HCT116 (cell line): ENCODE data around the gene SETDB1. TPM values are rescaled to one million over a fixed set of nuclear protein-coding genes. Genes with fewer than 3 reads are reported as not detected.
A peak's percentile ranks its signal among the peaks of the same experiment; 100 is the strongest.

Experiments
- ATAC-seq: fragments of 200-7000 bp; cut with Tn5 transposase; 2 replicates; pipeline ENCODE4 v1.9.1; 2020; ENCODE audit warnings: mild to moderate bottlenecking, moderate library complexity
- BruUV-seq: library from RNA; stranded (reverse); fragments of 400-500 nt; replicated peaks from 2 replicates; lab custom pipeline; 2021; lab: Mats Ljungman, UMichigan
- CTCF ChIA-PET: fragments of 300-600 bp; sonication (Branson Sonifier 250); formaldehyde crosslinking; loops from one replicate; lab custom pipeline; 2021; ENCODE audit warnings: antibody characterized with exemption; lab: Charles Lee
- POLR2A ChIA-PET: fragments of 300-600, 350-600 bp; sonication (Branson Sonifier 250); formaldehyde crosslinking; loops from one replicate; lab custom pipeline; 2021; ENCODE audit warnings: antibody characterized with exemption; lab: Charles Lee
- RAD21 ChIA-PET, 2 experiments: fragments of 300-600 bp; sonication (Branson Sonifier 250); formaldehyde crosslinking; loops; one replicate each; lab custom pipeline; 2023; ENCODE audit warnings: low total read pairs in 2 of 2; ENCODE audit not compliant: uncharacterized antibody in 2 of 2, unreplicated experiment in 2 of 2, low non-redundant PET in 1 of 2; lab: Charles Lee
- DNase-seq: peaks from one replicate; pipeline ENCODE4 v3.0.0-alpha.2; 2010; ENCODE audit warnings: low read depth, low spot score
- H2AFZ ChIP-seq: fragments of 200-600 bp; shearing (Covaris generic), sonication (generic); 2 replicates; pipeline ENCODE4 v1.6.1; 2017; ENCODE audit warnings: low read depth, mixed run types, mixed read lengths, antibody characterized with exemption, low read length; ENCODE audit not compliant: poor library complexity, severe bottlenecking
- H3K27ac ChIP-seq: 2 replicates; pipeline ENCODE4 v1.5.1; 2012; ENCODE audit warnings: low read depth, low read length
- H3K27me3 ChIP-seq: fragments of 200-600 bp; sonication (generic); 2 replicates; pipeline ENCODE4 v1.6.1; 2016; ENCODE audit warnings: mixed run types, low read length, mixed read lengths; ENCODE audit not compliant: insufficient read depth
- H3K36me3 ChIP-seq, 2 experiments: fragments of 200-500 bp in 1 of 2; fragments of 200-600 bp in 1 of 2; sonication (Bioruptor generic) in 1 of 2; sonication (generic) in 1 of 2; 2 replicates each; pipeline versions ENCODE4 v1.5.1 to v1.6.1; 2014 to 2016; ENCODE audit warnings: low read length in 2 of 2, inconsistent platforms in 1 of 2, mixed read lengths in 1 of 2, mixed run types in 1 of 2; ENCODE audit not compliant: insufficient read depth in 2 of 2, control insufficient read depth in 1 of 2
- H3K4me1 ChIP-seq, 2 experiments: fragments of 200-600 bp in 1 of 2; sonication (generic) in 1 of 2; 2 replicates each; pipeline versions ENCODE4 v1.5.1 to v1.6.1; 2012 to 2017; ENCODE audit warnings: low read length in 2 of 2, inconsistent platforms in 1 of 2, mild to moderate bottlenecking in 1 of 2, mixed read lengths in 1 of 2, mixed run types in 1 of 2, moderate library complexity in 1 of 2; ENCODE audit not compliant: insufficient read depth in 2 of 2, control insufficient read depth in 1 of 2
- H3K4me2 ChIP-seq: fragments of 200-600 bp; sonication (generic); 2 replicates; pipeline ENCODE4 v1.6.1; 2017; ENCODE audit warnings: mixed run types, low read length, mixed read lengths
- H3K4me3 ChIP-seq, 2 experiments: fragments of 200-600 bp in 1 of 2; sonication (generic) in 1 of 2; replicated peaks in 1 of 2; 2 replicates each; pipeline ENCODE4 v1.5.1; 2011 to 2016; ENCODE audit warnings: low read length in 2 of 2, control low read depth in 1 of 2, low read depth in 1 of 2, mild to moderate bottlenecking in 1 of 2, mixed read lengths in 1 of 2, mixed run types in 1 of 2
- H3K79me2 ChIP-seq: fragments of 200-600 bp; sonication (generic); 2 replicates; pipeline ENCODE4 v1.6.1; 2017; ENCODE audit warnings: mild to moderate bottlenecking, mixed run types, low read length, moderate library complexity, mixed read lengths; ENCODE audit not compliant: insufficient read depth
- H3K9ac ChIP-seq: fragments of 200-600 bp; sonication (generic); 2 replicates; pipeline ENCODE4 v1.6.1; 2016; ENCODE audit warnings: low read length, mixed read lengths
- H3K9me2 ChIP-seq: fragments of 200-600 bp; sonication (generic), shearing (Covaris generic); 2 replicates; pipeline ENCODE4 v1.6.1; 2017; ENCODE audit warnings: mixed run types, mild to moderate bottlenecking, moderate library complexity; ENCODE audit not compliant: insufficient read depth
- H3K9me3 ChIP-seq, 2 experiments: fragments of 200-500 bp in 1 of 2; fragments of 200-600 bp in 1 of 2; sonication (Bioruptor generic) in 1 of 2; sonication (generic) in 1 of 2; 2 replicates each; pipeline ENCODE4 v1.6.1; 2014 to 2017; ENCODE audit warnings: low read length in 2 of 2, mixed read lengths in 2 of 2, inconsistent platforms in 1 of 2, low read depth in 1 of 2, mild to moderate bottlenecking in 1 of 2, mixed run types in 1 of 2, moderate library complexity in 1 of 2; ENCODE audit not compliant: control insufficient read depth in 1 of 2, insufficient read depth in 1 of 2
- H4K20me1 ChIP-seq: fragments of 200-600 bp; sonication (generic), shearing (Covaris generic); 2 replicates; pipeline ENCODE4 v1.6.1; 2017; ENCODE audit warnings: mixed run types, mild to moderate bottlenecking, moderate library complexity; ENCODE audit not compliant: insufficient read depth
- CEBPB ChIP-seq: IDR thresholded peaks from 2 replicates; pipeline ENCODE4 v1.6.1; 2012; ENCODE audit warnings: low read depth
- EZH2 ChIP-seq: fragments of 200-600 bp; sonication (generic); IDR thresholded peaks from 2 replicates; pipeline ENCODE4 v1.6.1; 2017; ENCODE audit warnings: antibody characterized with exemption, mixed run types
- POLR2A ChIP-seq: IDR thresholded peaks from 2 replicates; pipeline ENCODE4 v1.7.0; 2011; ENCODE audit warnings: borderline replicate concordance; ENCODE audit not compliant: insufficient read depth, insufficient read length; ENCODE audit errors: extremely low read depth
- SIN3A ChIP-seq: IDR thresholded peaks from 2 replicates; pipeline ENCODE4 v1.6.1; 2012; ENCODE audit warnings: low read depth
- SRF ChIP-seq: IDR thresholded peaks from 2 replicates; pipeline ENCODE4 v1.6.1; 2012; ENCODE audit warnings: low read depth
- ZBTB33 ChIP-seq: IDR thresholded peaks from 2 replicates; pipeline ENCODE4 v1.6.1; 2011; ENCODE audit warnings: mild to moderate bottlenecking, low read length, moderate library complexity; ENCODE audit not compliant: insufficient replicate concordance; ENCODE audit errors: extremely low read depth
- ZNF274 ChIP-seq: fragments of 200-500 bp; sonication (Bioruptor generic); IDR thresholded peaks from 2 replicates; pipeline ENCODE4 v1.6.1; 2014; ENCODE audit warnings: mild to moderate bottlenecking, low read depth, low read length, inconsistent platforms
- intact Hi-C: fragments of 100-400 bp; cut with micrococcal nuclease; formaldehyde crosslinking; loops from 2 replicates; pipeline ENCODE4 v1.10.0; 2022
- total RNA-seq: library from RNA; stranded (reverse); gene quantifications from one replicate; pipeline ENCODE4 v1.2.1, GENCODE V29; 2021; ENCODE audit not compliant: unreplicated experiment

The SETDB1 gene
- total RNA-seq, 1 experiment from 2014 or later, result 54.3 TPM

GRCh38 chr1:150927624-150928023 lies 1.5 kb downstream of the SETDB1 start:
- POLR2A ChIA-PET, result no interaction called here
- intact Hi-C loops, result loop anchor here (2.0 to 10.0 kb wide), 3 partner anchors 50 to 303 kb away; partner anchors contain the start of genes ARNT and ENSA
- peak overlapping the region; percentile 75 for H3K4me2 ChIP-seq

More at GRCh38 chr1:150927624-150928023, 1.5 kb downstream of the SETDB1 start:
- no peaks in the 10 kb centered on the region for H3K27me3 ChIP-seq
- BruUV-seq, result no TSS peak
- no peak overlapping the region for H2AFZ ChIP-seq
- DNase-seq, result no peak
- peaks cover 0 to 5% of the 10 kb centered on the region in 2 experiments; a peak in 2 of 4 replicates for H3K9me3 ChIP-seq
- H4K20me1 ChIP-seq, result no peaks in the 10 kb centered on the region
- peaks cover 6 to 21% of the 10 kb centered on the region in 2 experiments for H3K4me1 ChIP-seq
- H3K9me2 ChIP-seq, result no peaks in the 10 kb centered on the region
- peaks cover 37% of the 10 kb centered on the region for H3K79me2 ChIP-seq
- no peak overlapping the region; the same call in 1 of the 2 replicates for H3K27ac ChIP-seq
- peak overlapping the region in 1 of 2 experiments; percentile 74; a peak in 3 of 4 replicates for H3K4me3 ChIP-seq
- ChIA-PET CTCF (no interaction called here), RAD21 (no interaction called here)
- no peak for ATAC-seq
- TF ChIP-seq ZBTB33 (no peak), SRF (no peak), EZH2 (no peak), POLR2A (no peak), ZNF274 (no peak), CEBPB (no peak), SIN3A (no peak)
- H3K9ac ChIP-seq, result peak overlapping the region; percentile 17; the same call in 1 of the 2 replicates
- H3K36me3 ChIP-seq, result peaks cover 21 to 39% of the 10 kb centered on the region in 2 experiments
